WTC11 (cell line): ENCODE measurements around the gene SLC22A31. TPM values are rescaled to one million over a fixed set of nuclear protein-coding genes. Genes with fewer than 3 reads are reported as not detected.

Experiments
- ATAC-seq: fragments of 200-7000 bp; cut with Tn5 transposase; 2 replicates; pipeline ENCODE4 v1.10.0; 2021; ENCODE audit warnings: mild to moderate bottlenecking, moderate library complexity
- CTCF ChIA-PET: fragments of 300-600 bp; sonication (Branson Sonifier 250); formaldehyde crosslinking; loops from one replicate; lab custom pipeline; 2021; ENCODE audit warnings: antibody characterized with exemption; lab: Charles Lee
- POLR2A ChIA-PET: fragments of 350-600 bp; sonication (Branson Sonifier 250); formaldehyde crosslinking; loops from one replicate; lab custom pipeline; 2021; ENCODE audit warnings: antibody characterized with exemption; lab: Charles Lee
- DNase-seq: peaks from one replicate; pipeline ENCODE4 v3.0.0; 2021; ENCODE audit warnings: low spot score
- H3K27ac Mint-ChIP-seq: 2 replicates; pipeline ENCODE4 v1.8.0; 2021; ENCODE audit warnings: mixed read lengths
- H3K27me3 Mint-ChIP-seq: 2 replicates; pipeline ENCODE4 v1.8.0; 2021; ENCODE audit warnings: low read depth, mild to moderate bottlenecking, moderate library complexity, mixed read lengths
- H3K36me3 Mint-ChIP-seq: 2 replicates; pipeline ENCODE4 v1.8.0; 2021; ENCODE audit warnings: mixed read lengths
- H3K4me1 Mint-ChIP-seq: 2 replicates; pipeline ENCODE4 v1.8.0; 2022; ENCODE audit warnings: mixed read lengths
- H3K4me3 Mint-ChIP-seq: 2 replicates; pipeline ENCODE4 v1.8.0; 2021; ENCODE audit warnings: mild to moderate bottlenecking, moderate library complexity, mixed read lengths
- H3K9me3 Mint-ChIP-seq: 2 replicates; pipeline ENCODE4 v1.8.0; 2021; ENCODE audit warnings: mixed read lengths
- E2F5 ChIP-seq: sonication (generic); formaldehyde crosslinking; IDR thresholded peaks from 2 replicates; pipeline ENCODE4 v1.8.1; 2022; ENCODE audit warnings: mild to moderate bottlenecking, moderate library complexity, missing genetic modification reagents
- ELF4 ChIP-seq: sonication (generic); formaldehyde crosslinking; IDR thresholded peaks from 2 replicates; pipeline ENCODE4 v1.8.1; 2022; ENCODE audit warnings: low read depth, mild to moderate bottlenecking, moderate library complexity, missing genetic modification reagents
- ESRRA ChIP-seq: sonication (generic); formaldehyde crosslinking; IDR thresholded peaks from 2 replicates; pipeline ENCODE4 v1.8.1; 2022; ENCODE audit warnings: mild to moderate bottlenecking, missing genetic modification reagents, borderline replicate concordance
- GABPB1 ChIP-seq: sonication (generic); formaldehyde crosslinking; IDR thresholded peaks from 2 replicates; pipeline ENCODE4 v1.8.1; 2023; ENCODE audit warnings: mild to moderate bottlenecking, missing genetic modification reagents
- GRHL2 ChIP-seq: fragments of 250-450 bp; sonication (Bioruptor Pico); IDR thresholded peaks from 2 replicates; pipeline ENCODE4 v1.8.0; 2022; ENCODE audit warnings: mild to moderate bottlenecking, moderate library complexity; ENCODE audit not compliant: insufficient replicate concordance, severe bottlenecking
- HMGXB4 ChIP-seq: sonication (generic); formaldehyde crosslinking; IDR thresholded peaks from 2 replicates; pipeline ENCODE4 v1.8.1; 2023; ENCODE audit warnings: mild to moderate bottlenecking, moderate library complexity, missing genetic modification reagents
- IRF2 ChIP-seq: sonication (generic); formaldehyde crosslinking; IDR thresholded peaks from 2 replicates; pipeline ENCODE4 v1.8.0; 2022; ENCODE audit warnings: low read depth, missing genetic modification reagents, borderline replicate concordance
- MAX ChIP-seq: sonication (generic); formaldehyde crosslinking; IDR thresholded peaks from 2 replicates; pipeline ENCODE4 v1.8.0; 2022; ENCODE audit warnings: mild to moderate bottlenecking, missing genetic modification reagents
- NFATC4 ChIP-seq: fragments of 250-450 bp; sonication (Bioruptor Pico); IDR thresholded peaks from 2 replicates; pipeline ENCODE4 v1.9.0; 2021; ENCODE audit warnings: mild to moderate bottlenecking
- NFYB ChIP-seq: sonication (generic); formaldehyde crosslinking; conservative IDR thresholded peaks from 2 replicates; pipeline ENCODE4 v1.8.0; 2022; ENCODE audit warnings: low read depth, missing genetic modification reagents
- SOX15 ChIP-seq: fragments of 250-450 bp; sonication (Bioruptor Pico); IDR thresholded peaks from 2 replicates; pipeline ENCODE4 v1.9.0; 2021; ENCODE audit warnings: mild to moderate bottlenecking
- ZNF138 ChIP-seq: sonication (generic); formaldehyde crosslinking; conservative IDR thresholded peaks from 2 replicates; pipeline ENCODE4 v1.8.1; 2022; ENCODE audit warnings: mild to moderate bottlenecking, moderate library complexity, missing genetic modification reagents
- ZNF219 ChIP-seq: sonication (generic); formaldehyde crosslinking; IDR thresholded peaks from 2 replicates; pipeline ENCODE4 v1.8.0; 2023; ENCODE audit warnings: missing genetic modification reagents, mild to moderate bottlenecking, borderline replicate concordance
- ZNF281 ChIP-seq: sonication (generic); formaldehyde crosslinking; IDR thresholded peaks from 2 replicates; pipeline ENCODE4 v1.8.0; 2023; ENCODE audit warnings: mild to moderate bottlenecking, missing genetic modification reagents
- ZNF416 ChIP-seq: fragments of 250-450 bp; sonication (Bioruptor Pico); IDR thresholded peaks from 2 replicates; pipeline ENCODE4 v1.9.0; 2021; ENCODE audit warnings: mild to moderate bottlenecking, inconsistent platforms
- ZNF671 ChIP-seq: fragments of 250-450 bp; sonication (Bioruptor Pico); IDR thresholded peaks from 2 replicates; pipeline ENCODE4 v1.8.0; 2021; ENCODE audit warnings: mild to moderate bottlenecking
- total RNA-seq: library from RNA; stranded (reverse); gene quantifications from 3 replicates; pipeline ENCODE4 v1.2.3, GENCODE V29; 2021
- TF ChIP-seq, protein P1 (sequence below): sonication (generic); formaldehyde crosslinking; IDR thresholded peaks from 2 replicates; pipeline ENCODE4 v1.8.0; 2022; ENCODE audit warnings: mild to moderate bottlenecking, missing genetic modification reagents
- TF ChIP-seq, protein P2 (sequence below): sonication (generic); formaldehyde crosslinking; IDR thresholded peaks from 2 replicates; pipeline ENCODE4 v1.8.1; 2023; ENCODE audit warnings: mild to moderate bottlenecking, missing genetic modification reagents
- TF ChIP-seq, protein P3 (sequence below): sonication (generic); formaldehyde crosslinking; IDR thresholded peaks from 2 replicates; pipeline ENCODE4 v1.8.1; 2022; ENCODE audit warnings: missing genetic modification reagents, borderline replicate concordance
- TF ChIP-seq, protein P4 (sequence below): fragments of 250-450 bp; sonication (Bioruptor Pico); IDR thresholded peaks from 2 replicates; pipeline ENCODE4 v1.9.0; 2021; ENCODE audit warnings: mild to moderate bottlenecking

Gene SLC22A31
- total RNA-seq, 1 experiment from 2014 or later = 12.1 TPM

- no peak; the same call in 1 of the 2 replicates for TF ChIP-seq E2F5 (CRISPR knock-in tag)
- TF ChIP-seq ZNF219 = no peak
- no peak for TF ChIP-seq SOX15
- TF ChIP-seq, protein P1, sequence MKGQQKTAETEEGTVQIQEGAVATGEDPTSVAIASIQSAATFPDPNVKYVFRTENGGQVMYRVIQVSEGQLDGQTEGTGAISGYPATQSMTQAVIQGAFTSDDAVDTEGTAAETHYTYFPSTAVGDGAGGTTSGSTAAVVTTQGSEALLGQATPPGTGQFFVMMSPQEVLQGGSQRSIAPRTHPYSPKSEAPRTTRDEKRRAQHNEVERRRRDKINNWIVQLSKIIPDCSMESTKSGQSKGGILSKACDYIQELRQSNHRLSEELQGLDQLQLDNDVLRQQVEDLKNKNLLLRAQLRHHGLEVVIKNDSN = 0 out of 2 replicates have a peak, but pooled peaks have one; percentile 16
- TF ChIP-seq ZNF281 = no peak
- TF ChIP-seq MAX (CRISPR knock-in tag) = peak; percentile 63; the same call in 1 of the 2 replicates
- no peak for TF ChIP-seq ELF4
- TF ChIP-seq NFYB = 0 out of 2 replicates have a peak, but pooled peaks have one; percentile 14
- TF ChIP-seq, protein P2, sequence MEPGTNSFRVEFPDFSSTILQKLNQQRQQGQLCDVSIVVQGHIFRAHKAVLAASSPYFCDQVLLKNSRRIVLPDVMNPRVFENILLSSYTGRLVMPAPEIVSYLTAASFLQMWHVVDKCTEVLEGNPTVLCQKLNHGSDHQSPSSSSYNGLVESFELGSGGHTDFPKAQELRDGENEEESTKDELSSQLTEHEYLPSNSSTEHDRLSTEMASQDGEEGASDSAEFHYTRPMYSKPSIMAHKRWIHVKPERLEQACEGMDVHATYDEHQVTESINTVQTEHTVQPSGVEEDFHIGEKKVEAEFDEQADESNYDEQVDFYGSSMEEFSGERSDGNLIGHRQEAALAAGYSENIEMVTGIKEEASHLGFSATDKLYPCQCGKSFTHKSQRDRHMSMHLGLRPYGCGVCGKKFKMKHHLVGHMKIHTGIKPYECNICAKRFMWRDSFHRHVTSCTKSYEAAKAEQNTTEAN = 0 out of 2 replicates have a peak, but pooled peaks have one; percentile 49
- peak; percentile 77; the same call in 1 of the 2 replicates for TF ChIP-seq ESRRA (CRISPR knock-in tag)
These were observed 17.3 kb upstream of the SLC22A31 start, which contains the start of gene ZNF778 (continued) for GRCh38 chr16:89217388-89218191.

- ChIA-PET CTCF (interaction anchor here (1.1 to 2.5 kb wide), 7 partner anchors 23 to 480 kb away, joined by 3 to 13 read pairs (median 6); partner anchors contain the start of gene CDH15), POLR2A (interaction anchor here (1.0 kb wide), 1 partner anchor 17 kb away, joined by 3 read pairs; the partner anchor contains the start of gene SLC22A31)
- peaks cover 8% of the 10 kb centered on the region for H3K36me3 Mint-ChIP-seq
- DNase-seq = no peak
- H3K27me3 Mint-ChIP-seq = no peaks in the 10 kb centered on the region
- no peak for ATAC-seq
- H3K9me3 Mint-ChIP-seq = no peaks in the 10 kb centered on the region
- peak overlapping the region; percentile 87 for H3K4me3 Mint-ChIP-seq
- H3K27ac Mint-ChIP-seq = peak overlapping the region; percentile 91
- peaks cover 11% of the 10 kb centered on the region for H3K4me1 Mint-ChIP-seq
- no peak for TF ChIP-seq HMGXB4
- TF ChIP-seq, protein P1 = no peak
- TF ChIP-seq ZNF138 (CRISPR knock-in tag) = no peak
- no peak for TF ChIP-seq ZNF416 (CRISPR knock-in tag)
- TF ChIP-seq GABPB1 (CRISPR knock-in tag) = no peak
- no peak for TF ChIP-seq GRHL2 (CRISPR knock-in tag)
- TF ChIP-seq, protein P3, sequence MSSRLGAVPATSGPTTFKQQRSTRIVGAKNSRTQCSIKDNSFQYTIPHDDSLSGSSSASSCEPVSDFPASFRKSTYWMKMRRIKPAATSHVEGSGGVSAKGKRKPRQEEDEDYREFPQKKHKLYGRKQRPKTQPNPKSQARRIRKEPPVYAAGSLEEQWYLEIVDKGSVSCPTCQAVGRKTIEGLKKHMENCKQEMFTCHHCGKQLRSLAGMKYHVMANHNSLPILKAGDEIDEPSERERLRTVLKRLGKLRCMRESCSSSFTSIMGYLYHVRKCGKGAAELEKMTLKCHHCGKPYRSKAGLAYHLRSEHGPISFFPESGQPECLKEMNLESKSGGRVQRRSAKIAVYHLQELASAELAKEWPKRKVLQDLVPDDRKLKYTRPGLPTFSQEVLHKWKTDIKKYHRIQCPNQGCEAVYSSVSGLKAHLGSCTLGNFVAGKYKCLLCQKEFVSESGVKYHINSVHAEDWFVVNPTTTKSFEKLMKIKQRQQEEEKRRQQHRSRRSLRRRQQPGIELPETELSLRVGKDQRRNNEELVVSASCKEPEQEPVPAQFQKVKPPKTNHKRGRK (CRISPR knock-in tag) = no peak
- TF ChIP-seq ELF4 = no peak
- no peak for TF ChIP-seq ZNF671
- TF ChIP-seq IRF2 (CRISPR knock-in tag) = no peak
- TF ChIP-seq, protein P4, sequence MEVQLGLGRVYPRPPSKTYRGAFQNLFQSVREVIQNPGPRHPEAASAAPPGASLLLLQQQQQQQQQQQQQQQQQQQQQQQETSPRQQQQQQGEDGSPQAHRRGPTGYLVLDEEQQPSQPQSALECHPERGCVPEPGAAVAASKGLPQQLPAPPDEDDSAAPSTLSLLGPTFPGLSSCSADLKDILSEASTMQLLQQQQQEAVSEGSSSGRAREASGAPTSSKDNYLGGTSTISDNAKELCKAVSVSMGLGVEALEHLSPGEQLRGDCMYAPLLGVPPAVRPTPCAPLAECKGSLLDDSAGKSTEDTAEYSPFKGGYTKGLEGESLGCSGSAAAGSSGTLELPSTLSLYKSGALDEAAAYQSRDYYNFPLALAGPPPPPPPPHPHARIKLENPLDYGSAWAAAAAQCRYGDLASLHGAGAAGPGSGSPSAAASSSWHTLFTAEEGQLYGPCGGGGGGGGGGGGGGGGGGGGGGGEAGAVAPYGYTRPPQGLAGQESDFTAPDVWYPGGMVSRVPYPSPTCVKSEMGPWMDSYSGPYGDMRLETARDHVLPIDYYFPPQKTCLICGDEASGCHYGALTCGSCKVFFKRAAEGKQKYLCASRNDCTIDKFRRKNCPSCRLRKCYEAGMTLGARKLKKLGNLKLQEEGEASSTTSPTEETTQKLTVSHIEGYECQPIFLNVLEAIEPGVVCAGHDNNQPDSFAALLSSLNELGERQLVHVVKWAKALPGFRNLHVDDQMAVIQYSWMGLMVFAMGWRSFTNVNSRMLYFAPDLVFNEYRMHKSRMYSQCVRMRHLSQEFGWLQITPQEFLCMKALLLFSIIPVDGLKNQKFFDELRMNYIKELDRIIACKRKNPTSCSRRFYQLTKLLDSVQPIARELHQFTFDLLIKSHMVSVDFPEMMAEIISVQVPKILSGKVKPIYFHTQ (CRISPR knock-in tag) = no peak
- TF ChIP-seq NFYB = no peak
- TF ChIP-seq NFATC4 (CRISPR knock-in tag) = no peak
These were observed 16.7 kb upstream of the SLC22A31 start for GRCh38 chr16:89217138-89217387.
